D721Med (cell line): Measurements from ENCODE around the gene TRIM24.

Source experiments
- DNase-seq: peaks from one replicate; pipeline ENCODE4 v3.0.0; 2011; ENCODE audit warnings: low spot score; ENCODE audit not compliant: insufficient read length
- FAIRE-seq: peaks from 2 replicates; lab custom pipeline; 2011; peaks lifted over from hg19 to GRCh38; lab: Jason Lieb, UNC
- TF ChIP-seq, protein P1 (sequence below): IDR thresholded peaks from 2 replicates; pipeline ENCODE4 v1.5.1; 2012; ENCODE audit warnings: mild to moderate bottlenecking, control low read depth; ENCODE audit not compliant: insufficient read depth; ENCODE audit errors: missing control alignments

Gene TRIM24

GRCh38 chr7:138581065-138581464, 121.0 kb downstream of the TRIM24 start:
- TF ChIP-seq, protein P1, sequence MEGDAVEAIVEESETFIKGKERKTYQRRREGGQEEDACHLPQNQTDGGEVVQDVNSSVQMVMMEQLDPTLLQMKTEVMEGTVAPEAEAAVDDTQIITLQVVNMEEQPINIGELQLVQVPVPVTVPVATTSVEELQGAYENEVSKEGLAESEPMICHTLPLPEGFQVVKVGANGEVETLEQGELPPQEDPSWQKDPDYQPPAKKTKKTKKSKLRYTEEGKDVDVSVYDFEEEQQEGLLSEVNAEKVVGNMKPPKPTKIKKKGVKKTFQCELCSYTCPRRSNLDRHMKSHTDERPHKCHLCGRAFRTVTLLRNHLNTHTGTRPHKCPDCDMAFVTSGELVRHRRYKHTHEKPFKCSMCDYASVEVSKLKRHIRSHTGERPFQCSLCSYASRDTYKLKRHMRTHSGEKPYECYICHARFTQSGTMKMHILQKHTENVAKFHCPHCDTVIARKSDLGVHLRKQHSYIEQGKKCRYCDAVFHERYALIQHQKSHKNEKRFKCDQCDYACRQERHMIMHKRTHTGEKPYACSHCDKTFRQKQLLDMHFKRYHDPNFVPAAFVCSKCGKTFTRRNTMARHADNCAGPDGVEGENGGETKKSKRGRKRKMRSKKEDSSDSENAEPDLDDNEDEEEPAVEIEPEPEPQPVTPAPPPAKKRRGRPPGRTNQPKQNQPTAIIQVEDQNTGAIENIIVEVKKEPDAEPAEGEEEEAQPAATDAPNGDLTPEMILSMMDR = no peak
- no peak for FAIRE-seq
- DNase-seq = no peak

DNA sequence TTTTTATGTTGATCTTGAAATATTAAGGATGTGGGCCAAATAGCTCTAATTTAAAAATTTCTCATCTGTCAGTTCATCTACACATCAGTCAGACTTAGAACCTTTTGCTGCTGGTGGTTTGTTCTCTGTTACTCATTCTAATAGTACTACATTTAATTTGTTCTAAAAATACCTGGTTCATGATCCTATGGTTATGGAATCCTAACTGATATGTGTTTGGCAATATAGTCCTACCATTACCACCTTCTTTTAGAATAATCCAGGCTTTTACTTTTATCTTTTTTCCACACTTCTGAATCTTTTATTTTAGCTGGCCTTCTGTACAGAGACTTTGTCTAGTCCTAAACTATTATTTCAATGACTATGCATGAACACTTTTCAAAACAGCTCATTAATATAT, 124.2 kb downstream of the TRIM24 start:
- TF ChIP-seq, protein P1 = no peak
- no peak for DNase-seq
- no peak for FAIRE-seq

GRCh38 chr7:138584696-138585095, 124.6 kb downstream of the TRIM24 start:
- FAIRE-seq = no peak

DNA sequence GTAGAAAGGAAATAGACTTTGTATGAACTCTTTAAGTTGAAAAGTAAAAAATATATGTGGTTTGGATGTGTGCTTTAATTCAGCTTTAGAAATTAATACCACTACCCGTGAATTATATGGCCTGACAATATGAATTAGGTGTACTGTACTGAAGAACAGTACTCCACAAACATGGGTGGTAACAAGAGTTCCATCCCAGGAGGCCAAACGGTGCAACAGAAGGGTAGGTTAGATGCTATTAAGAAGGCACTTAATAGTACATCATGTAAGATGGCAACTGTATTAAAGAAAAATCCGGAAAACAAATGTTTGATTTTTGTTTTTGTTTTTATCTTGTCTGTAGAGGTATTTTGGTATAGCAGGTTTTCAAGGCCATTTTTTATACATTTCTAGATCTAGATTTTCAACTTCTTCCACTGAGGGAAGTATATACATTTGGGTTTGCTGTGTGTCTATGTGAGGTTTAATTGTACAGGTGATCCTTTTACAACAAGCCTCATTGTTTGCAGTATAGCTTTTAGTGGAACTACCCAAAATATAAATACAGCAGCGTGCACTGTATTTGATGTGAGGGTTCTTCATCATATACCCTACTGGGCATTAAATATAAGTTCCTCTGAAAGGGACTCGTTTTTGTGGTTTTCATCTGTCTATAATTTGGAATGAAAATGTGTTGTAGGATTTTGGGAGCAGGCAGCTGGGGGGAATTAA, 125.4 kb downstream of the TRIM24 start:
- FAIRE-seq (no peak), DNase-seq (no peak)
- TF ChIP-seq, protein P1 = no peak

More at GRCh38 chr7:138584696-138585095, 124.6 kb downstream of the TRIM24 start:
- DNase-seq = no peak
- TF ChIP-seq, protein P1 = no peak

DNA sequence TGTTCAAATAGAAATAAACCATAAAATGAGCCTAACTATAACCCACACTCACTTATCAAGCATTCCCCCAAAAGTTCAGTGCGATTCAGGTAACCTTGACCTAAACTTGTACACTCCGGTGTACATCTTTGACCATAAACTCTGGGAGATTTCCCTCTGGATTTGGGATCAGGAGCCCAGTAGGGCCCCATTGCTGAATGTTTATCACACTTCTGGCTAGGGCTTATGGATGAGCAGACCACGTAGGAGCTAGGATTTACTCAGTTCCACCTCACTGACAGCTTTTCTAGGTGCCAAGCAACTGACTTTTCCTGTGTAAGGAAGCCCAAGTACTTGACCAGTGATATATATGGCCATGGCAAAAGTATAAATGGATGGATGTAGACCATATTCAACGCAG, 127.4 kb downstream of the TRIM24 start:
- TF ChIP-seq, protein P1 = no peak
- FAIRE-seq (no peak), DNase-seq (no peak)

DNA sequence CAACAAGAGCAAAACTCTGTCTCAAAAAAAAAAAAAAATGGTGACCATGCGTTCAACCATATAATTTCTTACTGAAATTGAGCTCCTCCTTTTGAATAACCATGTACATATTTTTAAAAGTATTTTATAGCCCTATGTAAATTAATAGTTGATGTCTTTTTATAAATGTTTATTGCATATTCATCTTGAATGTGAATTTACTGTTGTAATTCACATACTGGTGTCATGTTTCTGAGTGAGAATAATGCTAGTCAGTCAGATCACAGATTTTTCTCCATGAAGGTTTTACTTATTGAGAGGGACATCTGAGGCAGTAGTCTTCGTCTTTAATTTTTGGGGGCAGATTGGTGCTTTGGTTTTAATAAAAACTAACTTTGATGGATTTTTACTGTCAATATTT, 128.9 kb downstream of the TRIM24 start:
- DNase-seq = no peak
- no peak for FAIRE-seq
- TF ChIP-seq, protein P1 = no peak

- TF ChIP-seq, protein P1 = no peak
- FAIRE-seq (no peak), DNase-seq (no peak)
Measured at GRCh38 chr7:138590154-138590553, 130.1 kb downstream of the TRIM24 start.
